SK-N-DZ (cell line): ENCODE measurements around the gene CAPN8.

Experiments
- DNase-seq: peaks from one replicate; pipeline ENCODE4 v3.0.0-alpha.2; 2015; ENCODE audit warnings: low spot score

Gene CAPN8

GRCh38 chr1:223617323-223618070, 48.0 kb downstream of the CAPN8 start:
- no peak for DNase-seq

- DNase-seq = no peak
Observed at GRCh38 chr1:223616586-223616985, 48.9 kb downstream of the CAPN8 start.

- no peak for DNase-seq
Observed at GRCh38 chr1:223611936-223612335, 53.6 kb downstream of the CAPN8 start.

GRCh38 chr1:223609977-223610376, 55.5 kb downstream of the CAPN8 start:
- no peak for DNase-seq

GRCh38 chr1:223609066-223609465, 56.4 kb downstream of the CAPN8 start:
- no peak for DNase-seq

GRCh38 chr1:223558512-223558911, 107.0 kb downstream of the CAPN8 start:
- DNase-seq = no peak

- no peak for DNase-seq
Observed at GRCh38 chr1:223557130-223557475, 108.4 kb downstream of the CAPN8 start.

GRCh38 chr1:223556414-223557129, 108.9 kb downstream of the CAPN8 start:
- no peak for DNase-seq

GRCh38 chr1:223553957-223554356, 111.5 kb downstream of the CAPN8 start:
- DNase-seq = no peak

- no peak for DNase-seq
Observed at GRCh38 chr1:223551610-223552009, 113.9 kb downstream of the CAPN8 start.

- no peak for DNase-seq
Observed at GRCh38 chr1:223549740-223550139, 115.8 kb downstream of the CAPN8 start.

- no peak for DNase-seq
Observed at GRCh38 chr1:223547316-223548114, 118.0 kb downstream of the CAPN8 start.

GRCh38 chr1:223545343-223545742, 120.2 kb downstream of the CAPN8 start:
- DNase-seq = no peak

GRCh38 chr1:223543560-223543959, 121.9 kb downstream of the CAPN8 start:
- no peak for DNase-seq

- no peak for DNase-seq
Observed at GRCh38 chr1:223542831-223543230, 122.7 kb downstream of the CAPN8 start.

GRCh38 chr1:223540485-223541106, 124.9 kb downstream of the CAPN8 start:
- DNase-seq = no peak

- DNase-seq = no peak
Observed at GRCh38 chr1:223539750-223540149, 125.8 kb downstream of the CAPN8 start.

GRCh38 chr1:223538981-223539380, 126.5 kb downstream of the CAPN8 start:
- DNase-seq = no peak

- no peak for DNase-seq
Observed at GRCh38 chr1:223535319-223535718, 130.2 kb downstream of the CAPN8 start.

- DNase-seq = no peak
Observed at GRCh38 chr1:223534677-223535076, 130.8 kb downstream of the CAPN8 start.

GRCh38 chr1:223533708-223534107, 131.8 kb downstream of the CAPN8 start:
- no peak for DNase-seq

GRCh38 chr1:223531742-223532341, 133.7 kb downstream of the CAPN8 start:
- DNase-seq = peak; percentile 7
